Fibroblast of the aortic adventitia (primary cell): ENCODE measurements around the gene TSPAN17. TPM values are rescaled to one million over a fixed set of nuclear protein-coding genes. Genes with fewer than 3 reads are reported as not detected.
A peak's percentile ranks its signal among the peaks of the same experiment; 100 is the strongest.

Source experiments
- DNase-seq: peaks from one replicate; pipeline ENCODE4 v3.0.0-alpha.2; 2010; ENCODE audit warnings: low read depth
- H3K4me3 ChIP-seq: 2 replicates; pipeline ENCODE4 v1.5.1; 2011; ENCODE audit warnings: low read depth, mild to moderate bottlenecking, control low read depth, low read length, moderate library complexity
- total RNA-seq: library from RNA; depleted of rRNA; stranded (reverse); fragments of >200 nt; gene quantifications from 2 replicates; pipeline ENCODE4 v1.2.3, GENCODE V29; 2012; ENCODE audit warnings: low replicate concordance
- TF ChIP-seq, protein P1 (sequence below): IDR thresholded peaks from 2 replicates; pipeline ENCODE4 v1.5.1; 2011; ENCODE audit warnings: mild to moderate bottlenecking, low read length, control low read depth, inconsistent platforms; ENCODE audit not compliant: insufficient read depth

TSPAN17 gene
- total RNA-seq, 1 donor, result 29.0 TPM

- H3K4me3 ChIP-seq, result no peak overlapping the region
- DNase-seq, result no peak
- TF ChIP-seq, protein P1, sequence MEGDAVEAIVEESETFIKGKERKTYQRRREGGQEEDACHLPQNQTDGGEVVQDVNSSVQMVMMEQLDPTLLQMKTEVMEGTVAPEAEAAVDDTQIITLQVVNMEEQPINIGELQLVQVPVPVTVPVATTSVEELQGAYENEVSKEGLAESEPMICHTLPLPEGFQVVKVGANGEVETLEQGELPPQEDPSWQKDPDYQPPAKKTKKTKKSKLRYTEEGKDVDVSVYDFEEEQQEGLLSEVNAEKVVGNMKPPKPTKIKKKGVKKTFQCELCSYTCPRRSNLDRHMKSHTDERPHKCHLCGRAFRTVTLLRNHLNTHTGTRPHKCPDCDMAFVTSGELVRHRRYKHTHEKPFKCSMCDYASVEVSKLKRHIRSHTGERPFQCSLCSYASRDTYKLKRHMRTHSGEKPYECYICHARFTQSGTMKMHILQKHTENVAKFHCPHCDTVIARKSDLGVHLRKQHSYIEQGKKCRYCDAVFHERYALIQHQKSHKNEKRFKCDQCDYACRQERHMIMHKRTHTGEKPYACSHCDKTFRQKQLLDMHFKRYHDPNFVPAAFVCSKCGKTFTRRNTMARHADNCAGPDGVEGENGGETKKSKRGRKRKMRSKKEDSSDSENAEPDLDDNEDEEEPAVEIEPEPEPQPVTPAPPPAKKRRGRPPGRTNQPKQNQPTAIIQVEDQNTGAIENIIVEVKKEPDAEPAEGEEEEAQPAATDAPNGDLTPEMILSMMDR, result no peak
Observed at GRCh38 chr5:176651472-176651980, 4.2 kb downstream of the TSPAN17 start.

- TF ChIP-seq, protein P1, result no peak
- H3K4me3 ChIP-seq, result no peak overlapping the region
- peak; percentile 16 for DNase-seq
Observed at GRCh38 chr5:176652136-176652535, 4.9 kb downstream of the TSPAN17 start.

DNA sequence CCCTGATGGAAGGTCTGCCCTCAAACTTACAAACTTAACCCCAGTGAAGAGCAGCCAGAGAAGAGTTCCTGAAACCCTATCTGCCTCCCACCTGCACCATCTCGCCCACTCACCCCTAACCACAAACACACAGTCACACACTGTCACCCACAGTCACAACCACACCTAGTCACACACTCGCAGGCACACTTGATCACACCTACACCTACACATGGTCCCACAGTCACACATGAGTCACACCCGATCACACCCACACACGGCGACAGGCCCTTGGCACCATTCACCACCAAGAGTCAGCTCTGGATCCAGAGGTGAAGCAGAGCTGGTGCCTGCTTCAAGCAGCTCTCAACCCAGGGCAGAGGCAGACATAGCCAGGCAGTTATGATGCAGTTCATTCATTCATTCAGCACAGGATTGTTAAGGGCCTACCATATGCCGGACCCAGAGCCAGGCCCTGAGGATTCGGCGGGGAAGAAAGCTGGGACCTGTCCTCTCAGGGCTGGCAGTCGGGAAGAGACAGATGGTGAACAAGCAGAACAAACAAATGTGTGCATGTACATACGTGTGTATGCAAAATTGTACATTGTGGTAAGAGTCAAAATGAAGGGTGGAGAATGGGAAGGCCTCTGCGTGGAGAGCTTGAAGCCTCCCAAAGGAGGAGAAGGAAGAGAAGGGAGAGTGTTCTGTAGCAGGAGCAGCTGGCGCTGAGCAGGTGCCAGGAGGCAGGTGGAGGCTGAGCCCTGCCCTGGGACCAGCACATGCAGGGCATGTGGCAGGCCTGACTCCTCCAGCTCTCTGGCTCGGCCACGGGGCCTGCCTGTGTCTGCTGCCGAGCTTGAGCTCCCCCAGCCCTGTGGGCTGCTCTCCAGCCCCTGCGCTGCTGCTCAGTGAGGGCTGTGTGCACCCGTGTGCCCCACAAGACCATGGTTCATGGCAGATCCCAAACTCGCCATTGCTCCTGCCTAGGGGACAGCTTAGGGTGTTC lies 6.4 kb downstream of the TSPAN17 start:
- peak; percentile 20 for DNase-seq
- TF ChIP-seq, protein P1, result no peak
- H3K4me3 ChIP-seq, result no peak overlapping the region

- TF ChIP-seq, protein P1, result no peak
Observed at GRCh38 chr5:176654856-176655255, 7.6 kb downstream of the TSPAN17 start.

GRCh38 chr5:176656467-176656990 lies 9.2 kb downstream of the TSPAN17 start:
- TF ChIP-seq, protein P1, result no peak
- DNase-seq, result no peak
- H3K4me3 ChIP-seq, result no peak overlapping the region

More at GRCh38 chr5:176654856-176655255, 7.6 kb downstream of the TSPAN17 start:
- DNase-seq, result no peak
- no peak overlapping the region for H3K4me3 ChIP-seq

DNA sequence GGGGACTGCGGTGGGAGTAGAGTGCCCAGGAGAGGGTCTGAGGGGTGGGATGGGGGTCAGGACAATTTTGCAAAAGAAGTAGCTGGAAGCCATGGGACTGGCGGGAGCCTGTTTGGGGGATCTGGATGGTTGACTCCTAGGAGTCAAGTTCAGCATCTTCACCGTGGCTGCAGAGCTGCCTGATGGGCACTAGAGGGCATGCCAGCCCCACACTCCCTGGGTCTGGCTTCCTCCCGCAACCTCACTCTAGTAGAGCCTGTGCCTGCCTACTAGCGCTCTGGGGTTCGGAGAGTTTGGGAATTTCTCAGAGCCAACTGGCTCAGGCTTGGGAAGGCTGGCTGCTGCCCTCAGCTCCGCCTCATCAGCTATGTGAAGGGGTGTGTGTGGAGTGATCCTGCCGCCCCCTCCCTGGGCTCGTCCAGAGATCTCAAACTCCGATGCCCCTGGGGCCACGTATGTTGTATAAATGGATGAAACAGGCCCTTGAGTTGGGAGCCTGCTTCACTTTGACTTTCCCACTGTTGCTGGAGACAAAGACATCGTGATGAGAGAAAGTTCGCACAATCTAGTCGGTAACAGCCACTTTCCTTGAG lies 10.8 kb downstream of the TSPAN17 start:
- TF ChIP-seq, protein P1, result peak; percentile 96
- H3K4me3 ChIP-seq, result no peak overlapping the region
- peak; percentile 74 for DNase-seq
